ENCODE data around the gene MITF.

MITF gene

GRCh38 chr3:69743975-69744906 lies 5.0 kb downstream of the MITF start:
- Histone ChIP-seq H3K9me3 (ENCODE audit: control insufficient read depth in 2 of 2, low read length in 2 of 2) (no peaks in the 10 kb centered on the region), H3K4me1 (ENCODE audit: control insufficient read depth, insufficient read depth, low read length) (peaks cover 53% of the 10 kb centered on the region), H3K27me3 (ENCODE audit: control insufficient read depth in 1 of 2, insufficient read depth in 2 of 2, low read length in 2 of 2) (no peaks in the 10 kb centered on the region), H3K9ac (ENCODE audit: low read length in 2 of 2) (no peak overlapping the region), H3K36me3 (ENCODE audit: control insufficient read depth in 2 of 2, insufficient read depth in 2 of 2, low read length in 2 of 2) (no peaks in the 10 kb centered on the region), H3K4me3 (ENCODE audit: low read length in 2 of 2) (no peak overlapping the region), H3K27ac (ENCODE audit: low read length) (no peak overlapping the region)

DNA sequence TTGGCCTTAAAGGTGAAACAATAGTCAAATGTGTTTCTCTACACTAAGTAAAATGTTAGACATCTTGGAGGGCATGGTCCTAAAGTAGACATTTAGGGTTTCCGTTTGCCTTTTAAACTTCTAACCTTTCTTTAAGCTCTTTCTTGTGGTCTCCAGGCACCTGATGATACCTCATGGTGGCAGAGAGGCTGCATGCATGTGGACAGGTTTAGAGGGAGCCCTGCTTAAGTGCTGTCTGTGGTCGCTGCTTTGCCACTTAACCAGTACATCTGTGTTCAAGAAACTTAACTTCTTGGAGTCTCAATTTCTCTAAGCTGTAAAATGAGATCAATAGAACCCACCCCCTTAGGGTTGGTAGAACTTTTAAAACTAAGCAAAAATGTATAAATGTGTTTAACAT lies 6.2 kb downstream of the MITF start:
- H3K27me3 ChIP-seq (ENCODE audit: control insufficient read depth in 1 of 2, insufficient read depth in 2 of 2, low read length in 2 of 2) = no peaks in the 10 kb centered on the region
- no peaks in the 10 kb centered on the region for H3K36me3 ChIP-seq (ENCODE audit: control insufficient read depth in 2 of 2, insufficient read depth in 2 of 2, low read length in 2 of 2)
- peaks cover 53% of the 10 kb centered on the region for H3K4me1 ChIP-seq (ENCODE audit: control insufficient read depth, insufficient read depth, low read length)
- peak overlapping the region; percentile 6 for H3K27ac ChIP-seq (ENCODE audit: low read length)
- H3K9ac ChIP-seq (ENCODE audit: low read length in 2 of 2) = no peak overlapping the region
- H3K9me3 ChIP-seq (ENCODE audit: control insufficient read depth in 2 of 2, low read length in 2 of 2) = no peaks in the 10 kb centered on the region
- peak overlapping the region in 1 of 2 donors; percentile 47 for H3K4me3 ChIP-seq (ENCODE audit: low read length in 2 of 2)

- Histone ChIP-seq H3K36me3 (ENCODE audit: control insufficient read depth in 2 of 2, insufficient read depth in 2 of 2, low read length in 2 of 2) (no peaks in the 10 kb centered on the region), H3K4me1 (ENCODE audit: control insufficient read depth, insufficient read depth, low read length) (peaks cover 50% of the 10 kb centered on the region), H3K9ac (ENCODE audit: low read length in 2 of 2) (peak overlapping the region in 1 of 2 donors; percentile 18), H3K4me3 (ENCODE audit: low read length in 2 of 2) (peak overlapping the region; percentile 47), H3K27me3 (ENCODE audit: control insufficient read depth in 1 of 2, insufficient read depth in 2 of 2, low read length in 2 of 2) (no peaks in the 10 kb centered on the region), H3K9me3 (ENCODE audit: control insufficient read depth in 2 of 2, low read length in 2 of 2) (no peaks in the 10 kb centered on the region), H3K27ac (ENCODE audit: low read length) (peak overlapping the region; percentile 6)
These were observed 6.9 kb downstream of the MITF start for GRCh38 chr3:69746119-69746518.

GRCh38 chr3:69747511-69748258 lies 8.4 kb downstream of the MITF start:
- Histone ChIP-seq H3K9me3 (ENCODE audit: control insufficient read depth in 2 of 2, low read length in 2 of 2) (no peaks in the 10 kb centered on the region), H3K9ac (ENCODE audit: low read length in 2 of 2) (no peak overlapping the region), H3K4me3 (ENCODE audit: low read length in 2 of 2) (peak overlapping the region in 1 of 2 donors; percentile 4), H3K27ac (ENCODE audit: low read length) (peak overlapping the region; percentile 56), H3K4me1 (ENCODE audit: control insufficient read depth, insufficient read depth, low read length) (peaks cover 57% of the 10 kb centered on the region), H3K27me3 (ENCODE audit: control insufficient read depth in 1 of 2, insufficient read depth in 2 of 2, low read length in 2 of 2) (no peaks in the 10 kb centered on the region), H3K36me3 (ENCODE audit: control insufficient read depth in 2 of 2, insufficient read depth in 2 of 2, low read length in 2 of 2) (no peaks in the 10 kb centered on the region)

DNA sequence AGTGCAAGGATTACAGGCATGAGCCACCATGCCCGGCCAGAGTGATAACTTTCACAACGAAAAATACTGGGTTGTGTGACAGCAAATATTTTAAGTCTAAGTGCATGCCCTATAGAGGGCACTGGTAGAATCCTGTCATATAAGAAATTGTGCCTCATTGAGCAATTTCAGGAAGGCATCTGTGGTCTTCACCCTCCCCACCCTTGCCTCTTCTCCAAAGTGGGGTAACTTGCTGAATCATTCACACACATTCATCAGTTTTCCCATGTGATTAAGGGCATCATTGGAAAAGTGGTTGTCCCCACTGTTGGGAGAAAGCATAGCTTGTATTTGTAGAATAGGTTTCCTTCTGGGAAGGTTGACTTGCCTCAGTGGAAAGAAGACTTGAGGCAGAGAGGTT lies 9.2 kb downstream of the MITF start:
- peak overlapping the region in 1 of 2 donors; percentile 29 for H3K4me3 ChIP-seq (ENCODE audit: low read length in 2 of 2)
- H3K36me3 ChIP-seq (ENCODE audit: control insufficient read depth in 2 of 2, insufficient read depth in 2 of 2, low read length in 2 of 2) = no peaks in the 10 kb centered on the region
- no peak overlapping the region for H3K9ac ChIP-seq (ENCODE audit: low read length in 2 of 2)
- peak overlapping the region; percentile 56 for H3K27ac ChIP-seq (ENCODE audit: low read length)
- H3K27me3 ChIP-seq (ENCODE audit: control insufficient read depth in 1 of 2, insufficient read depth in 2 of 2, low read length in 2 of 2) = no peaks in the 10 kb centered on the region
- H3K4me1 ChIP-seq (ENCODE audit: control insufficient read depth, insufficient read depth, low read length) = peaks cover 56% of the 10 kb centered on the region
- peaks cover 0 to 4% of the 10 kb centered on the region in 2 donors for H3K9me3 ChIP-seq (ENCODE audit: control insufficient read depth in 2 of 2, low read length in 2 of 2)

DNA sequence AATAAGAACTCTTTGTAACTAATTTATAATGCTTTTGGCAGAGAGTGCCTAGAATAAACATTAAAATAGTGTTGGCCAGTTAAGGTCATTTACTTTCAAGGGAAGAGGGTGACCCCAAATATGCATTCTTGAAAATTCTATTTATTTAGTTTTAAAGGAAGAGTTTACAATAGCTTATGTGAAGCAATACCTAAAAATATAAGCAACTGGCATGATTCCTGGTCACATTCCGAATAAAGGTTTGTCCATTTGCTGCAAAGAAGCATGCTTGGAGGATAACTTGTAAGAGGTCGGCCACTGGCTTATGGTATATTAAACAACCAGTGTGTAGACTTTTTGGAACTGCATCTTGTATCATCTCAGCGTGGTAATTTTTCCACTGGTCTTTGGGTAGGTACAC lies 10.2 kb downstream of the MITF start:
- H3K4me3 ChIP-seq (ENCODE audit: low read length in 2 of 2) = no peak overlapping the region
- H3K4me1 ChIP-seq (ENCODE audit: control insufficient read depth, insufficient read depth, low read length) = peaks cover 52% of the 10 kb centered on the region
- H3K27me3 ChIP-seq (ENCODE audit: control insufficient read depth in 1 of 2, insufficient read depth in 2 of 2, low read length in 2 of 2) = no peaks in the 10 kb centered on the region
- H3K9me3 ChIP-seq (ENCODE audit: control insufficient read depth in 2 of 2, low read length in 2 of 2) = peaks cover 0 to 4% of the 10 kb centered on the region in 2 donors
- no peak overlapping the region for H3K27ac ChIP-seq (ENCODE audit: low read length)
- no peak overlapping the region for H3K9ac ChIP-seq (ENCODE audit: low read length in 2 of 2)
- no peaks in the 10 kb centered on the region for H3K36me3 ChIP-seq (ENCODE audit: control insufficient read depth in 2 of 2, insufficient read depth in 2 of 2, low read length in 2 of 2)

GRCh38 chr3:69750549-69750948 lies 11.3 kb downstream of the MITF start:
- Histone ChIP-seq H3K27me3 (ENCODE audit: control insufficient read depth in 1 of 2, insufficient read depth in 2 of 2, low read length in 2 of 2) (no peaks in the 10 kb centered on the region), H3K4me3 (ENCODE audit: low read length in 2 of 2) (no peak overlapping the region), H3K4me1 (ENCODE audit: control insufficient read depth, insufficient read depth, low read length) (peaks cover 42% of the 10 kb centered on the region), H3K9ac (ENCODE audit: low read length in 2 of 2) (no peak overlapping the region), H3K27ac (ENCODE audit: low read length) (peak overlapping the region; percentile 42), H3K36me3 (ENCODE audit: control insufficient read depth in 2 of 2, insufficient read depth in 2 of 2, low read length in 2 of 2) (no peaks in the 10 kb centered on the region), H3K9me3 (ENCODE audit: control insufficient read depth in 2 of 2, low read length in 2 of 2) (peaks cover 0 to 4% of the 10 kb centered on the region in 2 donors)

DNA sequence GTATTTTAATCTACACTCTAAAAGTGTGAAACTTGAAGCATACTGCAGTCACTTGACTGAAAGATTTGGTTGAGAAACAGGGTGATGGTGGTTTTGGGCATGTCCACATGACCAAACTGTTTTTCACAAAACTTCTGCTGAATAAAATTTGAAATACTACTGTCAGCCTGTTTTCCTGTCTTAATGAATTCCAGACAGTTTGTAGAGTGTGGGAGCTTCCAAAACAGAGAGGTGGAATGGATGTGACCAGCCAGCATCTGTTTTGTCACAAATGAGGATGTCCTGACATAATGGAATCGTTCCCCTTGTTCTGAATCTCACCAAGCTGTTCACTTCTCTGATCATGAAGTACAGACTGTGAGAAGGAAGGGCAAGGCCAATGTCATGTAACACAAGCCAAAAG lies 11.8 kb downstream of the MITF start:
- Histone ChIP-seq H3K4me1 (ENCODE audit: control insufficient read depth, insufficient read depth, low read length) (peaks cover 41% of the 10 kb centered on the region), H3K27ac (ENCODE audit: low read length) (peak overlapping the region; percentile 42)

DNA sequence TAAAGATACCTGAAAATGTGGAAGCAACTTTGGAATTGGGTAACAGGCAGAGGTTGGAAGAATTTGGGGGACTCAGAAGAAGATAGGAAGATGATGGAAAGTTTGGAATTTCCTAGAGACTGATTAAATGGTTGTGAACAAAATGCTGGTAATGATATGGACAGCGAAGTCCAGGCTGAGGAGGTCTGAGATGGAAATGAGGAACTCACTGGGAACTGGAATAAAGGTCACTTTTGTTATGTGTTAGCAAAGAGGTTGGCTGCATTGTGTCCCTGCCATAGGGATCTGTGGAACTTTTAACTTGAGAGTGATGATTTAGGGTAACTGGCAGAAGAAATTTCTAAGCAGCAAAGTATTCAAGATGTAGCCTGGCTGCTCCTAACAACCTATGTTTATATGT lies 13.0 kb downstream of the MITF start:
- Histone ChIP-seq H3K9ac (ENCODE audit: low read length in 2 of 2) (no peak overlapping the region), H3K4me3 (ENCODE audit: low read length in 2 of 2) (no peak overlapping the region), H3K4me1 (ENCODE audit: control insufficient read depth, insufficient read depth, low read length) (peaks cover 32% of the 10 kb centered on the region), H3K36me3 (ENCODE audit: control insufficient read depth in 2 of 2, insufficient read depth in 2 of 2, low read length in 2 of 2) (no peaks in the 10 kb centered on the region), H3K27ac (ENCODE audit: low read length) (no peak overlapping the region), H3K27me3 (ENCODE audit: control insufficient read depth in 1 of 2, insufficient read depth in 2 of 2, low read length in 2 of 2) (no peaks in the 10 kb centered on the region), H3K9me3 (ENCODE audit: control insufficient read depth in 2 of 2, low read length in 2 of 2) (peaks cover 0 to 4% of the 10 kb centered on the region in 2 donors)

More for the DNA sequence above, 11.8 kb downstream of the MITF start:
- no peaks in the 10 kb centered on the region for H3K36me3 ChIP-seq (ENCODE audit: control insufficient read depth in 2 of 2, insufficient read depth in 2 of 2, low read length in 2 of 2)
- no peaks in the 10 kb centered on the region for H3K27me3 ChIP-seq (ENCODE audit: control insufficient read depth in 1 of 2, insufficient read depth in 2 of 2, low read length in 2 of 2)
- H3K9ac ChIP-seq (ENCODE audit: low read length in 2 of 2) = no peak overlapping the region
- H3K9me3 ChIP-seq (ENCODE audit: control insufficient read depth in 2 of 2, low read length in 2 of 2) = peaks cover 0 to 4% of the 10 kb centered on the region in 2 donors
- H3K4me3 ChIP-seq (ENCODE audit: low read length in 2 of 2) = no peak overlapping the region

GRCh38 chr3:69753179-69753775 lies 14.0 kb downstream of the MITF start:
- H3K4me1 ChIP-seq (ENCODE audit: control insufficient read depth, insufficient read depth, low read length) = peaks cover 22% of the 10 kb centered on the region
- no peaks in the 10 kb centered on the region for H3K36me3 ChIP-seq (ENCODE audit: control insufficient read depth in 2 of 2, insufficient read depth in 2 of 2, low read length in 2 of 2)
- no peaks in the 10 kb centered on the region for H3K27me3 ChIP-seq (ENCODE audit: control insufficient read depth in 1 of 2, insufficient read depth in 2 of 2, low read length in 2 of 2)
- H3K9me3 ChIP-seq (ENCODE audit: control insufficient read depth in 2 of 2, low read length in 2 of 2) = peaks cover 0 to 4% of the 10 kb centered on the region in 2 donors
- no peak overlapping the region for H3K4me3 ChIP-seq (ENCODE audit: low read length in 2 of 2)
- no peak overlapping the region for H3K9ac ChIP-seq (ENCODE audit: low read length in 2 of 2)
- no peak overlapping the region for H3K27ac ChIP-seq (ENCODE audit: low read length)
